GM08714 (cell line): ENCODE measurements around the gene ZNF747.

Experiments used
- H3K4me3 ChIP-seq: fragments of 200-500 bp; sonication (Bioruptor generic); 2 replicates; pipeline ENCODE4 v1.5.1; 2014; ENCODE audit warnings: mild to moderate bottlenecking, low read length, inconsistent platforms
- ZNF274 ChIP-seq: IDR thresholded peaks from 2 replicates; pipeline ENCODE4 v1.6.1; 2012; ENCODE audit warnings: mild to moderate bottlenecking, low read depth, low read length

The ZNF747 gene

DNA sequence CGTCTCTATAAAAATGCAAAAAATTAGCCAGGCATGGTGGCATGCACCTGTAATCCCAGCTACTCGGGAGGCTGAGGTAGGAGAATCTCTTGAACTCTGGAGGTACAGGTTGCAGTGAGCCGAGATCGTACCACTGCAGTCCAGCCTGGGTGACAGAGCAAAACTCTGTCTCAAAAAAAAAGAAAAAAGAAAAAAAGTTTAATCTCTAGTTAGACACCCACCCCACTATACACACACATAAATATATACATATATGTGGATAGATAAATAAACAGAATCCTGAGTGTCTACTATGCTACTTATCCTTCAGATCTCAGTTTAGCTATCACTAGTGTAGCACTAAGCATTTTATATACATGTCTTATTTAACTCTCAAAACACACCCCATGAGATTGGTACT is 43.4 kb downstream of the ZNF747 start:
- no peak overlapping the region for H3K4me3 ChIP-seq
- TF ChIP-seq ZNF274, result no peak

DNA sequence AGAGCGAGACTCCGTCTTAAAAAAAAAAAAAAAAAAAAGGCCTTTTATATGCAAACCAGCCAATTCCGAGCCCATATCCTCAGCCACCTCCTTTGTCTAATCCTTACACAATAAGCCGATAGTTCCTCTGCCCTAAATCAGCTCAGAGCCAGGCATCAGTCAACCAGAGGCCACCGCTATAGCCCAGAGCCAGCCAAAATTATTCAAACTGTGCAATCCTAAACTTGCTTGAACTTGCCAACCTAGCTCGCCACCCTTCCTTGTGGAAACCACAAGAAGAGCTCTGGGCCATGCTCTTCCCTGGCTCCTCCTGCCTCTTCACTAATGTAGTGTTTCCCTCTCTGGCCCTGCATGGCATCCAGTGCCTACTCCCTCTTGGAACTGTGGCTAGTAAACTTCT is 44.4 kb downstream of the ZNF747 start:
- H3K4me3 ChIP-seq, result no peak overlapping the region
- TF ChIP-seq ZNF274, result no peak

DNA sequence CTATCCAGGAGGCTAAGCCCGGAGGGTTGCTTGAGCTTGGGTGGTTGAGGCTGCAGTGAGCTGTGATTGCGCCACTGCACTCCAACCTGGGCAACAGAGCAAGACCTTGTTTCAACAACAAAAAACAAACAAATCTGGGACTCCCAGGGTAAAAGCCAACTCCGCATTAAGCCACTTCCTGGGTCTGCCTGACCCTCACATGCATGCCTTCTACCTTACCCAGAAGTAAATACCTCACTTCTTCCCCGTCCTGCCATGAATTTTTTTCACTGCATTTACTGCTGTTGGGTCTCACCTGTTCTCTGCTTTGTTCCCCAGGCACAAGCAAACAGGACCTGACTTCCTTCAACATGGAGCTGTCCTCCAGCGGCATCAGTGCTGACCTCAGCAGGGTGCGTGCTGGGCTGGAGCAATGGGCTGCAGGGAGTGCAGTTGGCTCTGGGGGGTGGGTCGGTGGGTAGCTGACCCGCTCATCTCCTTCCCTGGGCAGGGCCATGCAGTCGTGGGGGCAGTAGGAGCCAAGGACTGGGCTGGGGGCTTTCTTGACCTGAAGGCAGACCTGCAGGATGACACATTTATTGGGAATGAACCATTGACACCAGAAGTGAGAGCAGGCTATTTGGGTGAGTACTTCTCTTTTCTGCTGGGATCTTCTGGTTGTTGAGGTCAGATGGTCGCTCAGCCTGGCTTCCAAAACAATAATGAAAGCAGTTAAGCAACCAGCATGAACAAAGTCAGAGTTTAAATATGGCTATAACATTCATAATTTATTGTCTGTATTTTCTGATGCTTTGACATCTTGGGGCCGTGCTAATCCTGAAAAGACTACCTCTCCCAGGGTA is 45.7 kb downstream of the ZNF747 start:
- no peak for TF ChIP-seq ZNF274
- no peak overlapping the region for H3K4me3 ChIP-seq

DNA sequence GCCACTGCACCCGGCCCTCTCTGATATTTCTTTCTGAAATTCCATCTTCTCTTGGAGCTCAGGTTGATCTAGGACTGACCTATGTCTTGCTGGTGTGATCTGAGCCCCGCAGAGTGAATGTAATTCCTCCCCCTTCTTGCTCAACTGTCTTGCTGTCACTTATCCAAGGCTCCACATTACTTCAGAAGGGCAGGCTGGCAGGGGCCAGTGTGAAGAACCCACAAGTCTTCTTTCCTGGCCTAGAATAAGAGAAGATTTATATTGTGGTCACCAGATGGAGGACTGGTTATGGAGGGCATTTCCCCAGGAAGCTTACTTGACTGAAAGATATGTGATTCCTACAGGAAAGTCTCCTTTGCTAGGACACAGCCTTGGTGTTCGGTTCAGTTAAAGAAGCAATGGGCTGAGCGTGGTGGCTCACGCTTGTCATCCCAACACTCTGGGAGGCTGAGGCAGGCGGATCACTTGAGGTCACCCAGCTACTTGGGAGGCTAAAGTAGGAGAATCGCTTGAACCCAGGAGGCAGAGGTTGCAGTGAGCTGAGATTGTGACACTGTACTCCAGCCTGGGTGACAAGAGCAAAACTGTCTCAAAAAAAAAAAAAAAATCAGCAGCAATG is 48.7 kb downstream of the ZNF747 start:
- no peak overlapping the region for H3K4me3 ChIP-seq
- TF ChIP-seq ZNF274, result no peak

DNA sequence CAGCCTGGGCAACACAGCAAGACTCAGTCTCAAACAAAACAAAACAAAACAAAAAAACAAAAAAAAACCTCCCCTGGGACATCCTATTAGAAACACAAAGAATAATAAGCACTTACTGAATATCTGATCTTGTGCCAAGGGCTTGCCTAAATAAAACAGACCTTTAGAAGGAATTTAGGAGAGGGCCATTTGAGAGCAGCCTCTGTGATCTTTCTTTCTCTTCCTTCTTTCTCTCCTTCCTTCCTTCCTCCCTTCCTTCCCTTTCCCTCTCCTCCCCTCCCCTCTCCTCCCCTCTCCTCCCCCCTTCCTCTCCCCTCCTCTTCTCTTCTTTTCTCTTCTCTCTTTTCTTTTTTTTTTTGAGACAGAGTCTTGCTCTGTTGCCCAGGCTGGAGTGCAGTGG is 49.8 kb downstream of the ZNF747 start:
- TF ChIP-seq ZNF274, result no peak
- no peak overlapping the region for H3K4me3 ChIP-seq

DNA sequence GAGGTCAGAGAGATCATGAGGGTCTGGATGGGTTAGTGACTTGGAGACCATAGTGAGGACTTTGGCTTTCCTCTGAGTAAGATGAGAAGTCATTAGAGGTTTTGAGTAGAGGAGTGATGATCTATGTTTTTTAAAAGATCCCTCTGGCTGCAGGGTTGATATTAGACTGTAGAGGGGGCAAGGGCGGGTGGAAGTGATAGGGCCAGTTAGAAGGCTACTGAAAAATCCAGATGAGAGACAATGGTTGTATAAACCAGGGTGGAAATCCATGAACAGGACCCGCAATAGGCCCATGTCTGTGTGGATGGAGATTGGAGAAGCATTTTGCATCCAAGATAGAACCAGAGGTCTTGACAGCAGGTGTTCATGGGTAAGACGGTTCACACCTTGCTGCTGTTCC is 52.3 kb downstream of the ZNF747 start:
- H3K4me3 ChIP-seq, result no peak overlapping the region
- TF ChIP-seq ZNF274, result no peak

DNA sequence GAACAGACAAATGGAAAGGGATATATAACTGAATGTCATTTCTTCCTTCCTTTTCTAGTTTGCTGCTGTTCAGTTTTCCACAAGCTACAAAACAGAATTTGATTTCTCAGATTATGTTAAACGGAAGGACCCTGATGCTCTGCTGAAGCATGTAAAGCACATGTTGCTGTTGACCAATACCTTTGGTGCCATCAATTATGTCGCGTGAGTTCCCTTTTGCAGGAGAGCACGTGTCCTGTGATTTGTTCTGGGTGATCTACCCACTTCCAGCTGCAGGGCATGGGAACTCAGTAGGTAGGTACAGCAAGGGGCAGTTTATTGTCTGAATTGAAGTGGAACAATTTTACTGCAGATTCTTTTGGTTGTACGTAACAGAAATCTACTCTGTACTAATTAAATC is 53.3 kb downstream of the ZNF747 start:
- no peak for TF ChIP-seq ZNF274
- H3K4me3 ChIP-seq, result no peak overlapping the region
